GM19043 (cell line): ENCODE measurements around the gene C17orf113.
"Not testable (repeated sequence)": the region's sequence is repeated elsewhere in the genome, so short reads cannot be mapped to it uniquely, and the experiment has no call there.

Experiments used
- ATAC-seq: cut with Tn5 transposase; IDR thresholded peaks from one replicate; pipeline ENCODE4 v1.9.1; 2021; ENCODE audit warnings: low read depth; ENCODE audit not compliant: unreplicated experiment

The C17orf113 gene

DNA sequence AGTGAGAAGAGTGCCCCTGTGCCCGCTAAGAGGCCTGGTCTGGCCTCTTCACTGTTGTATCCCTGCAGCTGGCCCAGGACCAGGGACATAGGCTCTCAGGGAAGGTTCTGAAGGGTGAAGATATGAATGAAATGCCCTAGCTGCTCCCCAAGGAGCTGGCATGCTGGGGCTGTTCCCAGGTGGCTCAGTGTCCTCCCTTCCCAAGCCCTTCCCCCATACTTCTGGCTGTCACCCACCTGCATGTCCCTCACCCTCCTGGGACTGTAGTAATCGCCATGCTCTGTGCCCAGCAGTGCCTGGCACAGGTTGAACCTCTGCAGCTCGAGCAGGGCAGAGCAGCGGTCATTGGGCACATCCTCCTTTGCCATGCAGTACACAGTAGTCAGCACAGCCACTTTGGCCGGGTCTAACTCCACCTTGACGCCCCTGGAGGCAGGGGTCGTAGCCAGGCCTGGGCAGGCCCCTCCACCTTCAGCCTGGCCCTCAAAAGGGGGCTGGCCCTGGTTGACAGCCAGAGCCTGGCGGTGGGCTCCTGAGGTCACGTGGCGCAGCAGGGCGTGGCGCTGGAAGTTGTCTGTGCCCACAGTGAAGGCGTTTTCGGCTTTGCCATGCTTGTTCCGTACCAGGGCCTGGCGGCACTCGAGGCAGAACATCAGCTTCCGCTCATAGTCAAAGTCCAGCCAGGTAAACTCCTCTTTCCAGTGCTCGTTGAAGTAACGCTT is 7.6 kb downstream of the C17orf113 start:
- no peak for ATAC-seq

DNA sequence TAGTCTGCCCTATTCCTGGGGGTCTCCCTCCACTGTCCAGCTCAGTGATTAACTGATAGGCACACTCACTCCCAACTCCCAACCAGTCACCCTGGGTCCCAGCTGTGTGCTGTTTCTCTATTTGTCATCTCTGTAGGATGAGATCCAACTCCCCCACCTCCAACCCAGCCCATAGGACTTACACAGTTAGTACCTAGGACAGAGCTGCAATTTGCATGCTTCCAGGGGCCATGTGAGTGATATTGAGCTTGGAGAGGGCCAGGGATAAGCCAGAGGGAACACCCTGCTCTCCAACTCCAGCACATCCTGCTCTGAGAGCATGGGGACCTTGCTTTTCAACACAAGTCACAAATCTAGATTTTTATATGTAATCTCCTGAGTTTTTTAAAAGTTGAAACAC is 8.8 kb downstream of the C17orf113 start:
- no peak for ATAC-seq

DNA sequence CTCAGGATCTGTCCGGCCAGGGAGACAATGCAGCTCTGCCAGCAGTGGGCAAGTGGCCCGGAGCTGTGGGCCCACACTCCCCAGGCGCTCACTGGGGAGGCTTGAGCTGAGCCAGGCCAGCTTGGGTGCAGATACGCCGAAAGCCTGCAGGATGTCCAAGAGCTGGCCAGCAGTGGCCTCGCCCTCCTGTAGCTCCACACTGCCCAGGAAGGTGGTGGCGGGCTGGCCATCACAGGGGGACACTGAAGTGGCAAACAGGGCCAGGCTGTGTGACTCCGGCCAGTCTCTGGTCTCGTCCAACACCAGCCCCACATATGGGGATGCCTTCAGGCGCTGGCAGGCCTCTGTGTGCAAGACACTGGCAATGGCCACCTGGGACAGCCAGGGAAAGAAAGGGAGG is 9.6 kb downstream of the C17orf113 start:
- ATAC-seq, result no peak

DNA sequence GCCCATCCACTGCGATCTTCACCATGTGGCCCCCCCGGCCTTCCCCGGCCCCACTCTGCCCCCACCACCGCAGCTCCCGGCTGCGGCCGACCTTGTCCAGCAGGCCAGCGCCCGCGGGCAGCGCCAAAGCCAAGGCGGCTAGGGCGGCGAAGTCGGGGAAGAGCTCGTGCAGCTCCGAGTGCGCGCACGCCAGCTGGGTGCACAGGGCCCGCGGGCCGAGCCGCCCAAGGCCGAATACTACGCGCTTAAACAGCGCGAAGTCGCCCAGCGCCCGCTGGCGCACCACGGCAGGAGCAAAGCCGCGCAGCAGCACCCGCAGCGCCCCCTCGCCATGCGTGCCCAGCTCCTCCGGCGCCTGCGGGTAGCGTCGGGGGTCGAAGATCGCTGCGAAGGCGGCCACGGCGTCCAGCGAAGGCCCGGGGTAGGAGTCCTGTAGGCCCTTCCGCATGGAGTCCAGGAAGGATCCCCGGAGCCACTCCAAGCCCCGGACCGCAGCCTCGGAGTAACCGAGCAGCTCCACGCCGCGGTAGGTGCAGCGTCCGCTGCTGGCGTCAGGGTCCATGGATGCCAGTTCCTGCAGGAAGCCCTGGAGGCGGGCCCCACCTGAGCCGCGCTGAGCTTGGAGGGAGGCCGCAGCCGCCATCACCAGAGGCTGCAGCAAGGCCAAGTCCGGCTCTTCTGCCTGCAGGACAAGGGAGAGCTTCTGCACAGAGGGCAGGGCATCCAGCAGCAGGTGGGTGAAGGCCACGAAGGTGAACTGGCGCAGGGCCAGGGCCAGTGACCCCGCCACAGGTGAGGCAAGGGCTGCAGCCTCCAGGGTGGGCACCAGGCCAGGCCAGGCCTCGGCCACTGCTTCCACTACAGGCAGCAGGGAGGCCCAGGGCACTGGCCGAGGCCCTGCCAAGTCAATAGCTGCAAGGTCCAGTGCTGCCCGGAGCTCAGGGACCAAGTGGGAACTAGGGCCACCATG is 10.3 kb downstream of the C17orf113 start:
- ATAC-seq, result no peak

DNA sequence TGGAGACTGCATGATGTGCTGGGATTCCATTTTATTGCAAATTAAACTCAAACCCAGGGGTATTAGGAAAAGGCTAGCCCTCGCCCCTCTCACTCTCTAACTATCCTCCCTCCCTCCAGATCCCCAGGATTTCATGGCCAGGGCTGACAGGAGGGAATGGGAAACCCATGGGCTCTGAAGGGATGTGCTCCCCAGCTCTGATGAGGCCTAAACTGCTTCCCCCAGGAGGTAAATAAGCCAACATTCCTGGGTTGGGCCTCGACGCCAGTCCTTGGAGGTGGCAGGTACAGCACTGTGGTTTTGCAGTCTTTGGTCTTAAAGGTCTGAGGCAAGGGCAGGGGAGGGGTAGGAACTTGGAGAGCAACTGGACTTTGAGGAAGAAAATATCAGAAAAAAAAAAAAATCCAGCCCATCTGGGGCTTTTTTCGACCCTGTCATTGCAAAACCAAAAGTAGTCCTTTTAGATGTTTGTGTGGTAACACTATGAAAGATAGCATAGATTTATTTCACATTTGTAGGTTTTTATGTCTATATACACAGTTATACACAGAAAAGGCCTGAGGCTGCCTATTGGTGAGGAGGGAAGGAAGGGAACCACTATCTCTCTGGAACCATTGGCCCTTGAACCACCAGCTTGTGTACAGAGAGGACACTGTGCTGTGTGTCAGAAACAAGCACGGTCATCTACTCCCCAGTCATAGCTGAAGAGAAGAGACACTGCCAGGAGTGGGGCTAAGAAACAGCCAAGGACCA is 12.0 kb downstream of the C17orf113 start:
- no peak for ATAC-seq

DNA sequence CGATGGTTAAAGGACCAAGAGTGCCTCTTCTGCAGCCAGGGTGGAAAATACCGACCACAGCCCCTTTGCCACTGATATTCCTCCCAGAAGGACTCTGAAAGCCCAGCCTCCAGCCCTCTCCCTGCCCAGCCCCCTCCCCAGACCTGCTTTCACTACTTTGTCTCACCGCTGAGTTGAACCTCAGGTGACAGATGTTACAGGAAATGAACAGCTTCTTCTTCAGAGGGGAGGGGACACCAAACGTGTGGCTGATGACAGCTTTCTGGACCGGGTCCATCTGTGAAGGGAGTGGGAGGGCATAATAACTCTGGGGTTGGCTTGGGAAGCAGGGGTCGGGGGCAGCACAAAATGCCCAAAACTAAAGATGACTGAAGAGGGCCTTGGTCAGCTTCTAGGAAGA is 16.3 kb downstream of the C17orf113 start:
- ATAC-seq, result no peak

DNA sequence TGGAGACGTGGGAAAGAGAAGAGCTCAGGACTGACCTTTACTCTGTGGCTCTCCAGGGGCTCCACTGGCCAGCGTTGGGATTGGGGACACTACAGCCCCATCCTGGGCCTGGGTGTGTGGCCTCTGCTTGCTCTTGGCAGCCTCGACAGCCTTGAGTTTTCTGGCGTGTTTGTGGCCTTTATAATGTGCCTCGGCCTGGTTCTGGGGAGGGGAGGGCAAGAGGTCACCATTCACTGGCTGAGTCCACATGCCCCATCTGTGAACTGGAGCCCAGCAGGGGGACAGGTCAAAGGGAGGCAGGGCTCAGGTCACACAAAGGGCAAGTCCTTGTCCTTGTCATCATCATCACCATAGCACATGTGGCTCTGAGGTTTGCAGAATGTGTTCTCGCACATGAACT is 18.8 kb downstream of the C17orf113 start:
- ATAC-seq, result no peak

DNA sequence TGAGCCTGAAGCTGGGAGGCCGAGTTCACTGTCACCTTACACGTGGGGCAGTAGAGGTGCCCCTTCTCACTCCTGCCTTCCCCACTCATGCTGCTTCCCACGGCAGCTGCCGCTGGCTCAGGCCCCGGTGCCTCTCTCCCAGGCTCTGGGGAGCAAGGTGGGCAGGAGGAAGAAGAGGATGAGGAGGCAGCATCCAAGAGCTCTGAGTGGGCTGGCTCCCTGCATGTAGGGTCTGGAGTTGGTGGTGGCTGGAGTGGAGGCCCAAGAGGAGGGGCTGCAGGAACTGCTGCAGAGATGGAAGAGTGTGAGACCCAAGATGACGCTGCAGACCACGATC is 21.6 kb downstream of the C17orf113 start:
- ATAC-seq, result no peak

DNA sequence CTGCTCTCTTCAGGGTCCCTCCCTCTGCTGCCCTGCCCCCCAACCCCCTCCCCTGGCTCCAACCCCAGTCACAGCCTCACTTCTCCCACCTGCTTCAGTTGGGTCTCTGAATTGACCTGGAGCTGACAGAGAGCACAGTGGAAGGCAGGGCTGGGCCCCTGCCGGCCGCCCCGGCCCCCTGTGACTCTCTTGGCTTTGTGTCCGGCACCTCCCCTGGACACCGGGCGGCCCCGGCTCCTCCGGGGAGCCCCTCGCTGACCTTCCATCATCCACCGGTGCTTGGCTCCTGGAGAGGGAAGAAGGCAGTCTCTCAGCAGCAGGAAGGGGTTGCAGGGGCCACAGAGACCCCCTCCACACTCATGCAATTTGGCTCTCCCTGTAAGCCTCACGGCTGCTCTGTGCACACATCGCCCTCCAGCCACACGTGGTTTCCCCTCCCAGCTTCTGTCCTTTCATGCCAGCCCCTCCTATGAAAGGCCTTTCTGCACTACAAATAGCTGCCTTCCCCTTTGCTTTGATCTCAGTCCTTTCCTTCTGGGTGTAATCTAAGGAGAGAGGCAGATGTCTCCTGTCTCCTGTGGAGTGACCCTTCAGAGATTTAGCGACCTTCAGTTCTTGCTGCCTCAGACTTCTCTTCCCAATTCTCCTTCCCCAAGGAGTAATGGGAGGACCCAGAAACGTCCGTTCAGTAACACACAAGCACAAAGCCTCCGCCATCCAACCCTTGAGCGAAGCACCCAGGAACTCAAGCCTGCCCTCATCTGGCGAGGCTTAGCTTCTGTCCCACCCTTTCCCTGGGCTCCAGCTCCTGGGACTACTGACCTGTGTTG is 22.2 kb downstream of the C17orf113 start:
- no peak for ATAC-seq

DNA sequence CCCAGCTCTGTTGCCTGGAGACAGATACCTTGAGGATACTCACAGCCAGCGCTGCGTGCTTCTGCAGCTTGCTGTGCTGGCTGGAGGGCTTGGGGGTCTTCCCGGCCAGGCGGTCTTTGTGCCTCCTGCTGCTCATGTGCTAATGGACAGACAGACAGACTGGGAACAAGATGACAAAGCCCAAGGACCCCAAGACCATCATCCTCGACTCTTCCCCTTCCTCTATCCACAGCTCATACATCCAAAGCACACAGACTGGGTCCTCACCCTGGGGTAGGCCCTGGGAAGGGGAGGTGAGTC is 22.9 kb downstream of the C17orf113 start:
- ATAC-seq, result no peak

DNA sequence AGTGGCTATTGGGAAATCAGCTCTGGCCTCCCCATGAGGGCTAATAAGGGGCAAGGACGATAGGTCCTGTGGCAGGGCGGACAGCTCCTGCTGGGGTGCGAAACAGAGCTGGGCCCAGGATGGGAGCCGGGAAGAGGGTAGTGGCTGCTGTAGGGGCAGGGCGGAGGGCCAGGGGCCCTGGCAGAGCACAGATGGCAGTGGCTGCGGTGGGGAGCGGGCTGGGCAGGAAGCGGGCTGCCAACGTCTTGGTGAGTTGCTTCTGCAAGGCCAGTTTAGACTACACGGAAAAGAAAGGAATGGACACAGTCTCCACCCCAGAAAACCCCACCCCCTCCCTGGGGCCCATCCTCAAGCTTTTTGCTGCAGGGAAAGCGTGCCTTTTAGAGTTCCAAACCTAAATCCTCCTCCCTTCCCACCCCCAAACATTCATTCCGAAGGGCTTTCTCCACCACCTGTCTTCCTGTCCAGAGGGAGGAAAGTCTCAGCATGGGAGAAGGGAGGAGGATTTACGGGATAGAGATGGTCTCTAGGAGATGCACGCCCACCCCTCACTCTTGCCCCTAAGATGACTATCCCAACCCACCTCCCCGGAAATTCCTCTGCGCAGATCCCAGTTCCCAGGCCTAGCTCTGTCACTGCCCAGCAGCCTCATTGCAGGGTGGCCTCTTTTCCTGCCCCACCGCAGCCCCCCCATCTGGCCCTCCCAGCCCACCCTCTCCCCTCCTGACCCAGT is 23.4 kb downstream of the C17orf113 start:
- no peak for ATAC-seq

DNA sequence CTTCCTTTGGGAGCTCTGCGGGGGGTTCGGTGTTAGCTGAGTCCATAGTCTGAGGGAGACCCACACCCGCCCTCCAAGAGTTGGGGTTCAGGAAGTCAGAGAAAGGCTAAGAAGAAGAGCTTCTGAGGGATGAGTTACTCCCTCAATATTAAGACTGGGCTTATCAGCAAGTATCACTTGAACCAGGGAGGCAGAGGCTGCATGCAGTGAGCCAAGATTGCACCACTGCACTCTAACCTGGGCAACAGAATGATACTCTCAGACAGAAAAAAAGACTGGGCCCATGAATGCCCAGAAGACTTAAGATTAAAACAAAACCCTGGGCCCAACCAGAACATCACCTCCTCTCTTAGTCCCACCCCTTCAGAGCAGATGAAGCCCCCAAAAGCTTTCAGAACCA is 24.5 kb downstream of the C17orf113 start:
- ATAC-seq, result no peak

DNA sequence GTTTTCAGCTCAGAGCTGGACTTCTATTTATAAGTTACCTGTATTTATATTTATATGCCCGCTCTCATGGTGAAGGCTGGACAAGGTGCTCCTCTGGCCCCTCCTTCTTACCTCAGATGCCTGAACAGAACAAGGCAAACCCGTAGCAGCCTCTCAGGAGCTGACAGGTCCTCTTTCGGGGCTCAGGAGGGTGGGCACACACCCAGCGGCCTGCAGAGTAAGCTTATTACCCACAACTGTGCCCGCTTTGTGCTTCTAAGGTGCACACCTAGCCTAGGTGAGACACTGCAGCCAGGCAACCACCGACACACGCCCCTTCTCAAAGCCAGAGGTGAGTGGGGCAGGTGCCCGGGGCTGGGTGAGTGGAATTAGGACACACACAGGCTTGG is 25.2 kb downstream of the C17orf113 start:
- ATAC-seq, result no peak

DNA sequence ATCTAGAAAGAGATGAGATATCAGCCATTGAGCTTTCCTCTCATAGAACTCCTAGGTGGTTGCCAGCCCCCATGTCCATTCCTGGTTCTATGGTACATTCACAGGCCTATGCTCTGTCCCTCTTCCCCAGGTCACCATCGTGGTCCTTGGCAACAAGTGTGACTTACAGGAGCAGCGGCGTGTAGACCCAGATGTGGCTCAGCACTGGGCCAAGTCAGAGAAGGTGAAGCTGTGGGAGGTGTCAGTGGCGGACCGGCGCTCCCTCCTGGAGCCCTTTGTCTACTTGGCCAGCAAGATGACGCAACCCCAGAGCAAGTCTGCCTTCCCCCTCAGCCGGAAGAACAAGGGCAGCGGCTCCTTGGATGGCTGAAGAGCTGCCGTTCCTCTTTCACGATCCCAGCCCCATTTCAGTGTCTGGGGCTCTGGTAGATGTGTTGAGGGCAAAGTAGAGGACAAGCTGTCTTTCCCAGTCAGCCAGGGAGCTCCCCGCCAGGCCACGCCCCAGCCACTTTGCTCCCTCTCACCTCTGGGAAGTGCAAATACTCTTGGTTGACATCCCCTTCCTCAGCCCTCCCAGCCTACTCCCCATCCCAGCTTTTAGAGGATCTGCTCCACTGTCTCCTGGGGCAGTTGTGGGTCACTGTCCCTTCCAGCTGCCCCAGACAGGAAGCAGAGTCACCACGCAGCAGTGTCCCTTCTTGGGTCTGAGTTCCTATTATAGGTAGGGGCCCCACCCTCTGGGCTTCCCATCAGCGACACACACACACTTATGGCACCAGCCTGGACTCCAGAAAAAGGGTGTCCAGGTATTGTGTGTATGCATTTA is 26.7 kb downstream of the C17orf113 start:
- no peak for ATAC-seq

DNA sequence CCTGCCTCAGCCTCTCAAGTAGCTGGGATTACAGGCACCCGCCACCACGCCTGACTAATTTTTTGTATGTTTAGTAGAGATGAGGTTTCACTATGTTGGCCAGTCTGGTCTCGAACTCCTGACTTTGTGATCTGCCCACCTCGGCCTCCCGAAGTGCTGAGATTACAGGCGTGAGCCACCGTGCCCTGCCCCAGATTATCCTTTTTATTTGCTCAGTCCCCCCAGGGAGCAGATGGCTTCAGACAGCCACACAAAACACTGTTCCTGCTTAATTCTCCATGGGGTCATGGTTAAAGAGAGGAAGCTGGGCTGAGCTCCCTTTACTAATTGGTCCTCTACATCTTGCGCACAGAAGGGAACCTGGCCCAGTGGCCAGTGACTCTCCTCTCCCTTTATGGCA is 29.6 kb downstream of the C17orf113 start:
- ATAC-seq, result not testable (repeated sequence)

DNA sequence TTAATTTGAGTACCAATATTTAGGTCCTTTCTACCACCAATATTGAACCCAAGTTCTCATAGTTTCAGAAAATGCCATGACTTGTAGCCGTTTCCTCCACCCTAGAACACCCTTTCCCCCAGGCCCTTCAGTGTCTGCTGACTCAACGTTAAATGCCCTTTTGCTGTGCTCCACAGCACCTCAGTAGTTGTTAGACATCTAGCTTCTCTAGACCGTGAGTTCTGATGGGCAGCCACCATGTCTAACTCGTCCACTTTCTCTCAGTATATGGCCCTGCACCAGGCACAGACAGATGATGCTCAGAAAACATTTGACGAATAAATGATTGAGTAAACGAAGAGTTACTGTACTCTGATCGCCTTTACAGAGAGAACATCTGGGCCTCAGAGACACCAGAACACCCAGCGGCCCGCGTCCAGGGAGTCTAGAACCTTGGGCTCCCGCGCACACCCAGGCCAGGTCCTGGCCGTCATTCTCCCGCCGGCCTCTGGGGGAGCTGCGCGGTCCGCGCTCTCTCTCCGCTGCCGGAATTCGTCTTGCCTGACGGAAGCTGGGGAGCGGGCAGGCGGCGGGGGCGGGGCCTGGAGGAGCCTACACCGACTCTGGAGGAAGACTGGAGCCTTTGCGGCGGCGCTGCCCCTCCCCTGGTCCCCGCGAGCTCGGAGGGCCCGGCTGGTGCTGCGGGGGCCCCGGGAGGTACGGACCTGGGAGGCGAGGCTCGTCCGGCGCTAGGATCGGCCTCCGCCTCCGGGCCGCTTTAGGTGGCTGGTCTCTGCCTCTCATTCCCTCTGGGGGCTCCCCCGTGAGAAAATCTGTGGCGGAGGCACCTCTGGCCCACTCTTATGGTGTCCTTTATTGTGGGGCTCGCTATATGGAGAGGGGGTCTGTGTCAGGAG is 30.6 kb downstream of the C17orf113 start, which contains the start of gene NKIRAS2:
Gene NKIRAS2, plus strand, starts transcription at position 582 of the 896 bp plus-strand sequence. CDS start 1,488 bp downstream, outside the sequence.
- ATAC-seq, result peak; percentile 53

DNA sequence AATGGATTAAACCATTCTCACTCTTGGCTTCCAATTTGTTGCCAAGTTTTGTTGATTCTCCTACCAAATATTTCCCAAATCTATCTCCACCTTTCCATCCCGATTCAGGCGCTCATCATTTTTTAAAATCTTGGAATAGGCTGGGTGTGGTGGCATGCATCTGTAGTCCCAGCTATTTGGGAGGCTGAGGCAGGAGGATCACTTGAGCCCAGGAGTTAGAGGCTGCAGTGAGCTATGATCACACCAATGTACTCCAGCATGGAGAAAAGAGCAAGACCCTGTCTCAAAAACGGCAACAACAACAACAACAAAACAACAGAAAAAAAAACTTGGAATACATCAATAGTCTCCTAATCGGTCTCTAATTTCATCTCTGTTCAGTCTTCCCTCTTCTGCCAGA is 31.4 kb downstream of the C17orf113 start:
- no peak for ATAC-seq

DNA sequence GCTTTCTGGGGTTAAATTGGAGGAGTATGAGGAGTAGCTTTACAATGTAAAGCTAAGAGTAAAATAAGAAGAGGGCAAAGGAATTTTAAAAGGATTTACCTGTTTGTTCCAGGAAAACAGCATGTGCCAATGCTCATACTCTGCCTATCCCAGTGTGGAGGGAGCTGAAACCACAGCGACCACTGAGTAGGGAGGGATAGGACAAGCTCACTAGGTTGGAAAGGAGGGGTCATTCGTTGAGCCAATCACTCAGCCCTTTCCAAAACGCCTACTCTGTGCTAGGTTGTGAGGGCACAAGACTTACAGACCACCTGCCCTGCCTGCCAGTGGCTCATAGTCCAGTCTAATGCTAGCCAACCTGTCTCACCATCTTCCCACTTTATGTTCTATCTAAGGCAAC is 32.1 kb downstream of the C17orf113 start:
- ATAC-seq, result no peak
